CD1c-positive myeloid dendritic cell (primary cell): ENCODE measurements around the gene MATR3.
"Not testable (repeated sequence)": the region's sequence is repeated elsewhere in the genome, so short reads cannot be mapped to it uniquely, and the experiment has no call there.

Source experiments
- DNase-seq: peaks from one replicate; pipeline ENCODE4 v3.0.0-alpha.2; 2016; ENCODE audit errors: extremely low spot score

The MATR3 gene

DNA sequence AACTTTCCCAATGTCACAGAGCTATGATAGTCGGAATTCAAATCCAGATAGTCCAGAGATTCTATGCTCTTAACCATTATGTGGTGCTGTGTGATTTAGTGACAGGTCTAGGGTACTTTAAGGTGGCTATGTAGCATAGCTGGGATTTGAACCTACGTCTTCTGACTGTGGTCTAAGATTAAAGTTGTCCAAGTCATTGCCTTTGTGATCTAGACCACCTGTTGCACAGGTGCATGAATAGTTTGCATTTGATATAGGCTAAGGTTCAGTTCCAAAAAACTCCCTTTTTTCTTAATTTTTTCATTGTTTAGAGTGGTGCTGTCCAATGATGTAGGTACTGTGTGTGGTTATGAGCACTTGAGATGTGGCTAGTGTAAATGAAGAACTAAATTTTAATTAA, 50.6 kb downstream of the MATR3 start:
- no peak for DNase-seq

DNA sequence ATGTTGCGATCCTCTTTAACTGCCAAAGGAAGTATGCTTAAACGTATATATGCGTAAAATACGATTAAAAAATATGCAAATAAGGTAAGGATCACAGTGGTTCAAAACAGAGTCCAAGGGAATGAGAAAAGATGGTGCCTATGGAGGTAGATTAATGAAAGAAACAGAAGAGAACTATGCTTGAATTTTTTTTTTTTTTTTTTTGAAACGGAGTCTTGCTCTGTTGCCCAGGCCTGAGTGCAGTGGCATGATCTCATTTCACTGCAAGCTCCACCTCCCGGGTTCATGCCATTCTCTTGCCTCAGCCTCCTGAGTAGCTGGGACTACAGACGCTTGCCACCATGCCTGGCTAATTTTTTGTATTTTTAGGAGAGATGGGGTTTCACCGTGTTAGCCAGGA, 51.9 kb downstream of the MATR3 start:
- not testable (repeated sequence) for DNase-seq

DNA sequence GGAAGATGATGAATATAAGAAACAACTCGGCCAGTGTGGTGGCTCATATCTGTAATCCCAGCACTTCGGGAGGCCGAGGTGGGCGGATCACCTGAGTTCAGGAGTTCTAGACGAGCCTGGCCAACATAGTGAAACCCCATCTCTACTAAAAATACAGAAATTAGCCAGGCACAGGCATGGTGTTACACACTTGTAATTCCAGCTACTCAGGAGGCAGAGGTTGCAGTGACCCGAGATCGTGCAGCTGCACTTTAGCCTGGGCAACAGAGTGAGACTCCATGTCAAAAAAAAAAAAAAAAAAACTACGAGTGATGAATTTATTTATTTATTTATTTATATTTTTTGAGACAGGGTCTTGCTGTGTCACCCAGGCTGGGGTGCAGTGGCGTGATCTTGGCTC, 54.3 kb downstream of the MATR3 start:
- not testable (repeated sequence) for DNase-seq

DNA sequence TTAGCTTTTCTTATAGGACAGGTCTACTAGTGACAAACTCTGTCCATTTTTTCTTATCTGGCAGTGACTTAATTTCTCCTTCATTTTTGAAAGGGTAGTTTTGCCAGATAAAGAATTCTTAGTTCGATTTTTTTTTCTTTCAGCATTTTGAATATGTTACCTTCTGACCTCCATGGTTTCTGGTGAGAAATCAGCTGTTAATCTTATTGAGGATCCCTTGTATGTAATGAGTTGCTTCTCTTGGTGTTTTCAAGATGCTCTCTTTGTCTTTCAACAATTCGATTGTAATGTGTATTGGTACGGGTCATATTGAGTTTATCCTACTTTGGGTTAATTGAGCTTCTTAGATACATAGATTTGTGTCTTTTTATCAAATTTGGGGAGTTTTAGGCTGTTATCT, 60.6 kb downstream of the MATR3 start:
- DNase-seq, result no peak

DNA sequence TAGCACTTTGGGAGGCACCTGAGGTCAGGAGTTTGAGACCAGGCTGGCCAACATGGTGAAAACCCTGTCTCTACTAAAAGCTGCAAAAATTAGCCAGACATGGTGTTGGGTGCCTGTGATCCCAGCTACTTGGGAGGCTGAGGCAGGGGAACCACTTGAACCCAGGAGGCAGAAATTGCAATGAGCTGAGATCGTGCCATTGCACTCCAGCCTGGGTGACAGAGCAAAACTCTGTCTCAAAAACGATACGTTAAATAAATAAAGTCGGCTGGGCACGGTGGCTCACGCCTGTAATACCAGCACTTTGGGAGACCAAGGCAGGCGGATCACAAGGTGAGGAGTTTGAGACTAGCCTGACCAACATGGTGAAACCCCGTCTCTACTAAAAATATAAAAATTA, 62.4 kb downstream of the MATR3 start:
- not testable (repeated sequence) for DNase-seq

DNA sequence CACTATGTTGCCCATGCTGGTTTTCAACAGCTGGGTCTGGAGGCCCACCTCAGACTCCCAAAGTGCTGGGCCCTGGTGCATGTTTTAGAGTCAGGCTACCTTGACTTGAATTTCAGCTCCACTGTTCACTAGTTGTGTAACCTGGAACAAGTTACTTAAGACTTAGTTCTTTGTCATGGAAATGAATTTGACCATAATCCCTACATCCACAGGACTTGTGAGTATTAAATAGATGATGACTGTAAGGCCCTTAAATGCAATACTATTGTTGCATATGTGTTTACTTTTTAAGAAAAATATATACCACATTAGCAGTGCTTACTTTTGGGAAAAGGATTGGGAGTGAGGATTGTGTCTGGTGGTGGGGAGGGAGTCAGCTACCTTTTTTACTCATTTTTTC, 64.5 kb downstream of the MATR3 start:
- DNase-seq, result no peak

DNA sequence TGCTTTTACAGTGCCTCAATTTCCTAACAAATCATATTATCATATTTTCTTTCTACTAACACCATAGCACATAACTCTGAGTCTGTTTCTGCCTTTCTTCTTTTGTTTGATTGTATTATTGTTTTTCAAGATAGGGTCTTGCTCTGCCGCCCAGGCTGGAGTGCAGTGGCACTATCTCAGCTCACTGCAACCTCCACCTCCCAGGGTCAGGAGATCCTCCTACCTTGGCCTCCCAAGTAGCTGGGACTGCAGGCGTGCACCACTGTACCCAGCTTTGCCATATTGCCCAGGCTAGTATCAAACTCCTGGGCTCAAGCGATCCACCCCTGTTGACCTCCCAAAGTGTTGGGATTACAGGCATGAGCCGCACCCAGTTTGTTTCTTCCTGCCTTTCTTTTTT, 66.8 kb downstream of the MATR3 start:
- DNase-seq, result no peak

DNA sequence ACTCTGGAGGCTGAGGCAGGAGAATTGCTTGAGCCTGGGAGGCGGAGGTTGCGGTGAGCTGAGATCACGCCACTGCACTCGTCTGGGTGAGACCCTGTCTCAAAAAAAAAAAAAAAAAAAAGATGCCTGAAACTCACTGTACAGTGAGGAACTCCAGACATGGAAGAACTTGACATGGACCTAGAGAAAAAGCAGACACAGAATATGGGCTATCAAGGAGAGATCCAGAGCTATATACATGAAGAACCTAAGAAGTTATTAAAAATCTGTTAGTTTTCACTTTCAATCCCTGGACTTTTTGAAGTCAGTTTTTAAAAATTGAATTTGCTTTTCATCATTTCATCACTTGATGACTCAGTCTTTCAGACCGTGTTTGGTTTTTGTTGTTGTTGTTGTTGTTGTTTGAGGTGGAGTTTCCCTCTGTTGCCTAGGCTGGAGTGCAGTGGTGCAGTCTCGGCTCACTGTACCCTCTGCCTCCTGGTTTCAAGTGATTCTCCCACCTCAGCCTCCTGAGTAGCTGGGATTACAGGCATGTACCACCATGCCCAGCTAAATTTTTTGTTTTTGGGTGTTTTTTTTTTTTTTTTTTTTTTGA, 68.4 kb downstream of the MATR3 start:
- no peak for DNase-seq

DNA sequence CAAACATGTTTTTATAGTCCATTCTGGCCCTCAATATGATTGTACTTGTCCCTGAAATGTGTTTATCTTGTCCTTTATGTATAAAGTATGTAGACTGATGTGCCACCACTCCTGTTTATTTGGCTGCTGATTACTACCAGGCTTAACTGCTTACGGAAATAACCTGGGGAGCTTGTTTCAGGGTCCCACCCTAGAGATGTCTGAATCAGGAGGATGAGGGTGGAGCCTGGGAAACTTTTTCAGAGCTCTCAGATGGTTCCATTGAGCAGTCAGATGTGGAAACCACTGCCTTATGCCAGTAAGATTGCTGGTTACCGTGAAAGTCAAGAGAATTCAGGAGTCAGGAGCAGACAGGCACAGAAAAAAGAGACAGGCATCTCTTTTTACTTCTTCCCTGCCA, 70.4 kb downstream of the MATR3 start:
- DNase-seq, result no peak

DNA sequence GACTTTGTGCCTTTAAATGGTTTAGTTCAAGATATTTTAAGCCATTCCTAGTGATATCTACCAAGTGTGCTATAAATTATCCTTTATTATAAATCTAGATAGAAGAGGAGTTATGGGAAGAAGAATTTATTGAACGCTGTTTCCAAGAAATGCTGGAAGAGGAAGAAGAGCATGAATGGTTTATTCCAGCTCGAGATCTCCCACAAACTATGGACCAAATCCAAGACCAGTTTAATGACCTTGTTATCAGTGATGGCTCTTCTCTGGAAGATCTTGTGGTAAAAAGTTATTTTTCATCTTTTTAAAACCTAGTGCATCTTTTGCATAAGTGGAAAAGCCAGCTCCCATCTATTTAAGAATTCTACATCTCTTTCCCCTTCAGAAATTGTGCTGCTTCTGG, 70.9 kb downstream of the MATR3 start:
- DNase-seq, result no peak

DNA sequence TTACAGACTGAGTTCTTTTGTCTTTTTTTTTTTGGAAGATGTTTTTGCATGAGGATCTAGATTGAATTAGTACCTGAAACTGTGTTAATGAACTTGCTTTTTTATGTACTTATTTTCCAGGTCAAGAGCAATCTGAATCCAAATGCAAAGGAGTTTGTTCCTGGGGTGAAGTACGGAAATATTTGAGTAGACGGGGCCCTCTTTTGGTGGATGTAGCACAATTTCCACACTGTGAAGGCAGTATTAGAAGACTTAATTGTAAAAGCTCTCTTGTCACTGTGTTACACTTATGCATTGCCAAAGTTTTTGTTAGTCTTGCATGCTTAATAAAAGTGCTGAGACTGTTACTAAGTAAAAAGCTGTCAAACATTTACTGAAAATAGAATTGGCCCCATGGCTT, 75.1 kb downstream of the MATR3 start:
- DNase-seq, result no peak

DNA sequence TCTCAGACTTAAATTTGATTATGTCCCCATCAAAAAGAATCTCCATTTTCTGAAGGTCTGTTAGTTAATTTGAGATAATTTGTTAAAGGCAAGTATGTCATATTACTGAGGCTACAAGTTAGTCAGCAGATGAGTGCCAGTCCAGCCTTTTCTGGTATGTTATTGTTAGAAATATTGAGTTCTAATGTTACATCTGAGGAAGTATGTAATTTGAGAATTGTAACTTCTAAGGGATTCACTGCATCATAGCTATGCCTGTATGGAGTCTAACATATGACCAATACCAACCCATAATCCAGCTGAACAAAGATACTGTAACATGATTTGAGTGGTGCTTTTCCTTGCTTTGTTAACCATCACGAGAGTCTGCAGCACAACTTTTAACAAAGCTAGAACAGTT, 75.6 kb downstream of the MATR3 start:
- DNase-seq, result no peak

DNA sequence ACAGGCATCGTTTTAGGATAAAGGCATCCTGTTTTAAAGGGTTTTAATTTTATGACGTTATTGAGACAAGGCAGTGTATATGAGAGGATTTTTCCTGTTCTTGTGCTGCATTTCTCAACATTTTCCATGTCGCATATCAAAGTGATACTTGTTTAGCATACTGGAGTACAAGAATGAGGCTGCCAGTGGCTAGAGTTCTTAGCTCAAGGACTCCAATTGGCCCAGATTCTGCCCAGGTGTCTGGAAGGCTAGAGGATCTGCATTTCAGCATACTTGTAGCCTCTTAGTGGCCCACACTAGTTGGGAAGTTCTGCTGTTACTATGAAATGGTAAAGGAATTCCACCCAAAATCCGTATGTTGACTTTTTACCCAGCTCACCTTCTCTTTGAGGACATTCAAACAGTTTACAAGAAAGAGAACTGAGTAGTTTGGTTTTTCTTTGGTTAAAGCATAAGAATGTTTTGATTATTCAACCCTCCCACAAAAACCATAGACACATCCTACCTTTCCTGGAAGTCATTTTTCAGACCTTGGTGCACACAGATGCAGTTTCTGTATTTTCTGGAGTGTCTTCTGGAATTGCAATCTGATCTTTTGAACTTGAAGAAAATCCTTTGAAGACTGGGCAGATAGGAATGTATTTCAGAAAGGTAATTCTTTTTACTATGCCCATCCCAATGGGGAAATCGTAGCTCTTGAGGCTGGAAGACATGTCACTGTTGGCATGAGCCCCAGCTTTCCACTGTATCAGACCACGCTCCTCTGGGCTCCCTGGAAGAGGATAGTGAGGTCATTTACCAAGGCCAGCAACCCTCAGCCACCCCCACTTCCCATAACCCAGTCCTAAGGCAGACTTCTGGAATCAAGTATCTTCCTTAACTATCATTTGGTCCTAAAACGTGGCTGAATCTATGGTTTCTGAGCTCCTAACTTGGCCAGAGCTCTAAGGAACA, 78.2 kb downstream of the MATR3 start:
- no peak for DNase-seq

DNA sequence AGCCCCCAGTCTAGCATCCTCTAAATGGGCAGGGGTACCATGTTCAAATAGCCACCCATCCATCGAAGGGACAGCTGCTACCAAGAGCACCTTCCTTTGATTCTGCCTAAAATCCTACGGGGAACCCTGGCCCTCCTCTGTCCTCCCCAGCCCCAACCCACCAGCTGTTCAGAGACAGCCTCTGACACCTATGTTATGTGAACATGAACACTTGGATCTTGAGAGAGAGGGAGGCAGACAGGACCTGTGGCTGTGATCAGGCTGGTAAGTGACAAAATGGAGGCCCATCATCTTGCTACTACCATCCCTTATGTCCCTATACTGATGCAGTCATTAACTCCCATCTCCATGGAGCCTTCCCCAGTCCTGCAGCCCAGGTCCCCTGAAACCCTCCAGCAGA, 81.4 kb downstream of the MATR3 start:
- no peak for DNase-seq

DNA sequence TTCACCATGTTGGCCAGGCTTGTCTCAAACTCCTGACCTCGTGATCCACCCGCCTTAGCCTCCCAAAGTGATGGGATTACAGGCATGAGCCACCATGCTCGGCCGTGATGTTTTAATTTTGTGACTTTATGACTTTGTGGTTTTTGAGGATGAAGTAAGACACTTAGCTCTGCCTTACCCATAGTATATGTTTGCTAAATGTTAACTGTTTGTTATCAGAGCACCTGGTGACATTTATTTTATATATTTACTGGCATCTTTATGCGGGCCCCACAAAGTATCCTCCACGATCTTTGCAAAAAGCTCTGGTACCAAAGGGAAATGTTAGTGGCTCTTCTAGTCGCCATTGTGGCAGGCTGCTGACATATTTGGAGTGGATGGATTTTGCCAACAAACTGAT, 82.8 kb downstream of the MATR3 start:
- DNase-seq, result no peak

DNA sequence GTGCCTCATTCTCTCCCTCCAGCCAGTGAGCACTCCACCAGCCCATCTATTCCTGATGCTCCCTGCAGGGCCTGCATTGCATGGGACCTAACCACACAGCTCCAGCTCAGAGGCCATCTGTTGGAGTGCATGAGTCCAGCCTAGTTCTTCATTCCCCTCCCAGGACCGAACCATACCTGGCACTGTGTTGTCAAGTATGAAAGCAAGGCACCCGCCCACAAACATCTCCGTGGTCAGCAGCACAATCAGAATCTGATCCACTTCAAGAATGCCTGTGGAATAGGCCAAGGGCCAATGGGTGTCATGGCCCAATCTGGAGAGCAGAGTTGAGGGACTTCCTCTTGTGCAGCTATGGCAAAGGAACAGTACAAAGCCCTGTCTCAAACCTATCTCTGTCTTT, 83.7 kb downstream of the MATR3 start:
- DNase-seq, result no peak

DNA sequence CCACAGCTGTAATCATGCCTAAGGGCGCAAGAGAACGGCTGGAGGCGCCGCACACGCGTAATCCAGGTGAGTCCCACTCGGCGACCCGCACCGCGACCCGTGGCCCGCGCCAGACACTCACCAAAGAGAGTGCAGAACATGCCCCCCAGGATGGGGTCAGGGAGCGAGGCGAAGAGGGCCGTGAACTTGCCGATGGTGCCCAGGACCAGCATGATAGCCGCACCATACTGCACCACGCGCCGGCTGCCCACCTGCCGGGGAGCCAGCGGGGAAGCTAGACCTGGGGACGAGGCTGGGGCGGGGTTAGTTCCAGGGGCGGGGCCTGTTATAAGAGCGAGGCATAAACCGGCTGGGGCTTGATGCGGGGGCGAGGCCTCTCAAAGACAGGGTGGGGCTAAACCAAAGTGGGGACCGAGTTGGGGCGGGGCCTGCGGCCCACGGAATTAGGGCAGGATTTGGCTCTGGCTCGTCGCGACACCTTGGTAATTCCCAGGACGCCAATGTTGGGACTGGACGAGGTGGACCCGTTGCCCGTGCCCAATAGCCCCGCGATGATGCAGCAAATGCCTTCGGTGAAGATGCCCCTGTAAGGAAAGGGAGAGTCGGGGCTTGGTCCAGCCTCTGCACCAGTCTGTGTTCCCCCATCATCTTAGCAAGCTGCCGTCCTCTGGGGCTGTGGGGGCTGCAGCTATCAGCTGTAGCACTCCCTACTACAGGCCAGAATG, 84.7 kb downstream of the MATR3 start:
- no peak for DNase-seq

DNA sequence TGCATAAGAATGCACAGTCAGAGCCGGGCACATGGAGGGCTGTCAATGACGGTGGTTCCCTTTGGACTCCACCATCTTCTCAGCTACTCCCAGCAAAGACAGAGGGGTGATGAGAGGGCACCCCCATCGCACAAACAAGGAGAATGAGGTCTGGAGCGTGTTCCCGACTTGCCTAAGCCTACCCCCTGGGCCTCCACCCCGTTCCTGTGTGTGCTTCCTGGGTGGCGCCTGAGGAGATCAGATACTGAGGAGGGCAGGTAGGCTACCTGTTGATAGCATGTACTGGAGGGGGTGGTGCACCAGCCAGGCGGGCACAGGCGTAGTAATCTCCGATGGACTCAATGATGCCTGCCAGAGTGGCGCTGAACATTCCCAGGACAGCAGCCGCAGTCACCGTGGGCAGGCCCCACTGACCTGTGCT, 85.4 kb downstream of the MATR3 start:
- DNase-seq, result no peak

DNA sequence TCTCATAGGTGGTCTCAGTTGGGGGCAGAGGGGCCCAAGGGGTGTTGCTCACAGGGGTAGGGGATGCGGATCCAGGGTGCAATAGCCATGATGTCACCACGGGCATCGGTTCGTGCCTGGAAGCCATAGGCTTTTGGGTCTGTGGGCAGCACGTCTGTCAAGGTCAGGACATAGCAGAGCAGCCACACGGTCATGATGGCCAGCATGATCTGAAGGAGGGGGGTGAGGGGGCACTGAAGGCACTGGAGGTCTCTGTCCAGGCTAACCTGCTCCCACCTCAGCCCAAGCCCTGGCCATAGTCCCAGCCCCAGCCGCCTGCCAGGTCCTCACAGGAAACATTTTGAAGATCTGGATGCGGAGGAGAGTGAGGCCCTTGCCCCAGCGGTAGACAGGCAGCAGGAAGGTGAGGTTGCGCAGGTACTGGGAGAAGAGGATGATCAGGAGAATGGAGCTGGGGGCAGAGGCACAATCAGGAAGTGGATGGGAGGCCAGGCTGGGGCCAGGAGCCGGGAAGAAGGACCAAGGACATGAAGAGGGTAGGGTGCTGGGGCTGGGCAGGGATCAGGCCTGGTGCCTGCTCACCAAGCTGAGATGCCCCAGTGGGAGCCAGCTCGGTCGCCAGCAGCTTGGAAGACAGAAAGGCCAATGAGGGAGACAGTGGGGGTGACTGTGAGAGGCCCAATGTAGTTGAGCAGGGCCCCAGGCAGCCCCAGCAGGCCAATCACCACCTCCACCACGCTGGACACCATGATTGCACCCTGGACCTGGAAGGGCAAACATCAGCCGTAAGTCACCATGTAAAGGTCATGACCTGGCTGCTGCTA, 86.3 kb downstream of the MATR3 start:
- DNase-seq, result no peak
